Osteocyte (in vitro differentiated cells): Measurements from ENCODE around the gene INTS1. TPM values are rescaled to one million over a fixed set of nuclear protein-coding genes. Genes with fewer than 3 reads are reported as not detected.

Source experiments
- DNase-seq: peaks from one replicate; pipeline ENCODE4 v3.0.0; 2021; ENCODE audit warnings: mixed read lengths; ENCODE audit not compliant: unreplicated experiment; ENCODE audit errors: extremely low spot score
- H3K27ac Mint-ChIP-seq: one replicate; pipeline ENCODE4 v1.8.0; 2021; ENCODE audit warnings: mild to moderate bottlenecking, mixed read lengths; ENCODE audit not compliant: unreplicated experiment
- H3K27me3 Mint-ChIP-seq: one replicate; pipeline ENCODE4 v1.8.0; 2021; ENCODE audit warnings: mixed read lengths; ENCODE audit not compliant: unreplicated experiment
- H3K36me3 Mint-ChIP-seq: one replicate; pipeline ENCODE4 v1.8.0; 2021; ENCODE audit warnings: mixed read lengths; ENCODE audit not compliant: unreplicated experiment
- H3K4me1 Mint-ChIP-seq: one replicate; pipeline ENCODE4 v1.8.0; 2021; ENCODE audit warnings: mixed read lengths; ENCODE audit not compliant: unreplicated experiment
- H3K4me3 Mint-ChIP-seq: one replicate; pipeline ENCODE4 v1.8.0; 2021; ENCODE audit warnings: mild to moderate bottlenecking, moderate library complexity, mixed read lengths; ENCODE audit not compliant: unreplicated experiment
- H3K9me3 Mint-ChIP-seq: one replicate; pipeline ENCODE4 v1.8.0; 2021; ENCODE audit warnings: mixed read lengths; ENCODE audit not compliant: unreplicated experiment
- CTCF ChIP-seq: fragments of 200-600 bp; sonication (generic); IDR thresholded peaks from 2 replicates; pipeline ENCODE4 v1.5.0; 2021; ENCODE audit warnings: antibody characterized with exemption, mild to moderate bottlenecking, moderate library complexity
- total RNA-seq: library from RNA; stranded (reverse); gene quantifications from 2 replicates; pipeline ENCODE4 v1.2.1, GENCODE V29; 2021

INTS1 gene
- total RNA-seq, 1 donor from 2014 or later: 121 TPM

GRCh38 chr7:1541431-1542162 is 37.4 kb upstream of the INTS1 start:
- H3K27me3 Mint-ChIP-seq: no peaks in the 10 kb centered on the region
- no peaks in the 10 kb centered on the region for H3K9me3 Mint-ChIP-seq
- peaks cover 18% of the 10 kb centered on the region for H3K4me1 Mint-ChIP-seq
- no peak for TF ChIP-seq CTCF
- no peak for DNase-seq
- peaks cover 13% of the 10 kb centered on the region for H3K36me3 Mint-ChIP-seq
- H3K4me3 Mint-ChIP-seq: no peak overlapping the region
- H3K27ac Mint-ChIP-seq: no peak overlapping the region

GRCh38 chr7:1540776-1541271 is 36.6 kb upstream of the INTS1 start:
- Mint-ChIP-seq H3K36me3 (peaks cover 13% of the 10 kb centered on the region), H3K27ac (no peak overlapping the region), H3K27me3 (no peaks in the 10 kb centered on the region), H3K4me3 (no peak overlapping the region), H3K9me3 (no peaks in the 10 kb centered on the region), H3K4me1 (peaks cover 24% of the 10 kb centered on the region)
- DNase-seq: no peak
- TF ChIP-seq CTCF: no peak

GRCh38 chr7:1539882-1540775 is 35.9 kb upstream of the INTS1 start:
- H3K27me3 Mint-ChIP-seq: no peaks in the 10 kb centered on the region
- peaks cover 13% of the 10 kb centered on the region for H3K36me3 Mint-ChIP-seq
- no peaks in the 10 kb centered on the region for H3K9me3 Mint-ChIP-seq
- TF ChIP-seq CTCF: no peak
- peaks cover 26% of the 10 kb centered on the region for H3K4me1 Mint-ChIP-seq
- no peak overlapping the region for H3K27ac Mint-ChIP-seq
- H3K4me3 Mint-ChIP-seq: no peak overlapping the region
- DNase-seq: no peak

GRCh38 chr7:1539181-1539881 is 35.1 kb upstream of the INTS1 start:
- Mint-ChIP-seq H3K27me3 (no peaks in the 10 kb centered on the region), H3K36me3 (peaks cover 11% of the 10 kb centered on the region), H3K4me3 (no peak overlapping the region), H3K4me1 (peaks cover 31% of the 10 kb centered on the region), H3K9me3 (no peaks in the 10 kb centered on the region), H3K27ac (peak overlapping the region; percentile 47)
- TF ChIP-seq CTCF: no peak
- no peak for DNase-seq
